Adipocyte (in vitro differentiated cells): ENCODE data around the gene SIRPD.

Experiments
- DNase-seq: peaks from one replicate; pipeline ENCODE4 v3.0.0-alpha.2; 2015; ENCODE audit warnings: low read depth
- H3K27me3 ChIP-seq: replicated peaks from 2 replicates; pipeline ENCODE4 v1.7.0; 2013; ENCODE audit warnings: mild to moderate bottlenecking, low read length, moderate library complexity; ENCODE audit not compliant: control insufficient read depth, insufficient read depth
- H3K36me3 ChIP-seq: 2 replicates; pipeline ENCODE4 v1.7.0; 2013; ENCODE audit warnings: low read length, mild to moderate bottlenecking, moderate library complexity; ENCODE audit not compliant: control insufficient read depth, insufficient read depth, severe bottlenecking
- H3K4me1 ChIP-seq: 2 replicates; pipeline ENCODE4 v1.7.0; 2013; ENCODE audit warnings: mild to moderate bottlenecking, low read length, moderate library complexity; ENCODE audit not compliant: control insufficient read depth, insufficient read depth
- H3K4me3 ChIP-seq: 2 replicates; pipeline ENCODE4 v1.7.0; 2013; ENCODE audit warnings: mild to moderate bottlenecking, low read length, moderate library complexity
- H3K9ac ChIP-seq: 2 replicates; pipeline ENCODE4 v1.7.0; 2013; ENCODE audit warnings: mild to moderate bottlenecking, low read length, moderate library complexity
- H3K9me3 ChIP-seq: 2 replicates; pipeline ENCODE4 v1.7.0; 2013; ENCODE audit warnings: mild to moderate bottlenecking, low read length, moderate library complexity; ENCODE audit not compliant: control insufficient read depth

Gene SIRPD

DNA sequence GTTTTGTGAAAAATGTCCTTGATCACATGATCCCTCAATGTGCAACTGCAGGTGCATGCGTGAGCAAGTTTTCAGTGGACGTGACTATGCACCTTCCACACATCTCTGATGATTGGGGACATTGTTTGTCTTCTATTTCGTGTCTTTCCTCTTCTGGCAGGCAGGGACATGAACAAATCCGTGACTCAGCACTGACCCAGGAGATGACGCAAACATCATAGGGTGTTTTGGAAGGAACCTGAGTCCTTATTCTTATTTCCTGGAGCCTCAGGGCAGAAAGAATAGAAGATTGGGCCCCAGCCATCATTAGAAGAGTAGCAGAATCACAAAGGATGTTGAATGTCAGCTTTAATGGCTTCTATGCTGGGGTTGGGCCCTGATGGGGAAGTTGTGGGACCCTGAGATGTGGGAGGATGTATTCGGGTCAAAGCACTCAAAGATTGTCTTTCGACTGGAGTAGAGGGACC is 11.9 kb upstream of the SIRPD start:
- DNase-seq, result no peak

GRCh38 chr20:1568163-1568490 is 10.6 kb upstream of the SIRPD start:
- Histone ChIP-seq H3K27me3 (no peaks in the 10 kb centered on the region), H3K4me1 (peaks cover 12% of the 10 kb centered on the region), H3K9me3 (peaks cover 8% of the 10 kb centered on the region), H3K4me3 (no peak overlapping the region), H3K36me3 (no peaks in the 10 kb centered on the region), H3K9ac (no peak overlapping the region)
- no peak for DNase-seq

More for the DNA sequence above, 11.9 kb upstream of the SIRPD start:
- H3K4me3 ChIP-seq, result no peak overlapping the region
- H3K36me3 ChIP-seq, result no peaks in the 10 kb centered on the region
- no peak overlapping the region for H3K9ac ChIP-seq
- H3K4me1 ChIP-seq, result peaks cover 12% of the 10 kb centered on the region
- no peaks in the 10 kb centered on the region for H3K27me3 ChIP-seq
- H3K9me3 ChIP-seq, result no peaks in the 10 kb centered on the region

DNA sequence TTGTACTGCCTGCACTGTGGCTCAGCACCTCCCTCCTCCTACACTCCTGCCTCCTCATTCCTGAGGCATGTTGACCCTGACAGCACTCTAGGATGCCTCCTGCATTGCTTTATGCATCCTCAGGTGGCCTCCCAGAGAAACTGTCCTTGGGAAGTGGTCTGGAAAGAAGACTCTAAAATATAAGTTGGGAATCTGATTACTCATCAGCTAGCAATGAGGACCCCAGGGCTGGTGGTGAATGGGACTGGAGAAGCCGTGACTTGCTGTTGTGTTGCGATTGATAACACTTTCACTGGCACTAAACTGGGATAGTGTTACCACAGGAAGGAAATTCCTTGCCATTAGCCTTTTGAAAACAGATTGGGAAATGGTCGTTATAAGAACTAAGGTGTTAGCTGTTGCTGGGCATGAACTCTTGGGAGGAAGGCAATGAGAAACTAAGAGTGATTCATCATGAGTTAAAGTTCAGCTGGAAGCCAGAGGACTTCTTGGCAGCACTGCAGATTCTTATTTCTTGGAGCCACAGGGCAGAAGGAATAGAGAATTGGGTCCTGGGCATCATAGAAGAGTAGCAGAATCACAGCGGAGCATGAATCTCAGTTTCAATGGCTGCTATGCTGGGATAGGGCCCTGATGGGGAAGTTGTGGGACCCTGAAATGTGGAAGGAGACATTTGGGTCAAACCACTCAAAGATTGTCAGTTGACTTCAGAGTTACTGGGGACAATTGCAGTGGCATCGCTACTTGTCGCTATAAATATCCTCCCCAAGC is 10.1 kb upstream of the SIRPD start:
- DNase-seq, result no peak
- H3K27me3 ChIP-seq, result no peaks in the 10 kb centered on the region
- H3K9me3 ChIP-seq, result peaks cover 8% of the 10 kb centered on the region
- peaks cover 12% of the 10 kb centered on the region for H3K4me1 ChIP-seq
- no peaks in the 10 kb centered on the region for H3K36me3 ChIP-seq
- H3K9ac ChIP-seq, result no peak overlapping the region
- no peak overlapping the region for H3K4me3 ChIP-seq

- H3K4me1 ChIP-seq, result peaks cover 12% of the 10 kb centered on the region
- no peak for DNase-seq
- H3K9ac ChIP-seq, result no peak overlapping the region
- no peak overlapping the region for H3K4me3 ChIP-seq
- peaks cover 8% of the 10 kb centered on the region for H3K9me3 ChIP-seq
- no peaks in the 10 kb centered on the region for H3K36me3 ChIP-seq
- H3K27me3 ChIP-seq, result no peaks in the 10 kb centered on the region
Measured at GRCh38 chr20:1566701-1567100, 9.2 kb upstream of the SIRPD start.

DNA sequence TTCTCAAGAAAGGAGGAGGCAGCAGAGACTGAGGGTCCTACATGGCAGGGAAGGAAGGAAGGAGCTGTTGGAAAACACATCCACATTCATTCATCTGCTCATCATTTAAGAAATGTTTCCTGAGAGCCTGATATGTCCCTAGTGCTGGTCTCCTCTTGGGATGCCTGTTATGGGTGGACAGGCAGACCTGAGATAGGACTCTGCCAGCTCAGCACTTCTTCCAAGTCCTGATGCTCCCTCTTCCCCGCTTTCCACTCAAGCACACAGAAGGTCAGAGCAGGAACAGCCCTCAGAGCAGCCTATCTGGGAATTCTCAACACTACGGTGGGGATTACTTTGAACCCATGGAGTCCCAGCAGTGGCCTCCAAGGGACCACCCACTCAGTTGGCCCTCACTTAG is 8.0 kb upstream of the SIRPD start:
- peaks cover 12% of the 10 kb centered on the region for H3K4me1 ChIP-seq
- no peak for DNase-seq
- peaks cover 18% of the 10 kb centered on the region for H3K9me3 ChIP-seq
- no peak overlapping the region for H3K4me3 ChIP-seq
- H3K9ac ChIP-seq, result no peak overlapping the region
- no peaks in the 10 kb centered on the region for H3K27me3 ChIP-seq
- no peaks in the 10 kb centered on the region for H3K36me3 ChIP-seq

- H3K36me3 ChIP-seq, result no peaks in the 10 kb centered on the region
- peaks cover 12% of the 10 kb centered on the region for H3K4me1 ChIP-seq
- peaks cover 19% of the 10 kb centered on the region for H3K9me3 ChIP-seq
- H3K27me3 ChIP-seq, result no peaks in the 10 kb centered on the region
- no peak for DNase-seq
- H3K9ac ChIP-seq, result no peak overlapping the region
- H3K4me3 ChIP-seq, result no peak overlapping the region
Measured at GRCh38 chr20:1563598-1563997, 6.1 kb upstream of the SIRPD start.

GRCh38 chr20:1562622-1563021 is 5.1 kb upstream of the SIRPD start:
- Histone ChIP-seq H3K4me3 (no peak overlapping the region), H3K9ac (no peak overlapping the region), H3K9me3 (peaks cover 19% of the 10 kb centered on the region), H3K27me3 (no peaks in the 10 kb centered on the region), H3K4me1 (peaks cover 6% of the 10 kb centered on the region), H3K36me3 (no peaks in the 10 kb centered on the region)
- no peak for DNase-seq

DNA sequence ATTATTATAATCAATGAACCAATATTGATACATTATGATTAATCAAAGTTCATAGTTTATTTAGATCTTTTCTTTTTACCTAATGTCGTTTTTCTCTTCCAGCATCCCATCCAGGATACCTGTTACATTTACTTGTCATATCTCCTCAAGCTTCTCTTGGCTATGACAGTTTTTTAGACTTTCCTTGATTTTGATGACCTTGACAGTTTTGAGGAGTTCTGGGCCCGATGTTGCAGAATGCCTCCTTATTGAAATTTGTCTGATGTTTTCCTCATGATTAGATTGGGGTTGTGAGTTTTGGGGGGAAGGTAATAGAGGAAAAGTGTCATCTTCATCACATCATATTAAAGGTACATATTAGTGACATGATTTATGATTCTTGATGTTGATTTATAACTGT is 3.8 kb upstream of the SIRPD start:
- Histone ChIP-seq H3K9ac (no peak overlapping the region), H3K4me1 (no peaks in the 10 kb centered on the region), H3K9me3 (peaks cover 20% of the 10 kb centered on the region), H3K27me3 (no peaks in the 10 kb centered on the region), H3K36me3 (no peaks in the 10 kb centered on the region), H3K4me3 (no peak overlapping the region)
- DNase-seq, result no peak

DNA sequence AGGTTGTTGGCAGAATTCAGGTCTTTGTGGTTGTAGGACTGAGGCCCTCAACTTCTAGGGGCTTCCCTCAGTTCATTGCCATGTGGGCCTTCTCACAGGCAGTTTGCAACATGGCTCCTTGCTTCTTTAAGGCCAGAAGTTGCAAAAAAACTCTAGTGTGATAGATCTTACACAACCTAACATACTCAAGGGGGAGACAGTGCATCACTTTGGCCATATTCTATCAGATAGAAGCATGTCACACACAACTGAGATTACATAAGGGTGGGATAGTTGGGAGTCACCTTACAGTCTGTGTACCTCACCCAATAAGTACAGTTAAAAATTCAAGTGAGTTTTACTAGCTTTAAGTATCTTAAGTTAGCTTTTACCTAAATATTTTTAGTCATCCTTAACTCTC is 1.6 kb downstream of the SIRPD start:
- no peak overlapping the region for H3K4me3 ChIP-seq
- H3K36me3 ChIP-seq, result no peaks in the 10 kb centered on the region
- DNase-seq, result no peak
- no peaks in the 10 kb centered on the region for H3K27me3 ChIP-seq
- H3K4me1 ChIP-seq, result no peaks in the 10 kb centered on the region
- peaks cover 14% of the 10 kb centered on the region for H3K9me3 ChIP-seq
- H3K9ac ChIP-seq, result no peak overlapping the region

- no peaks in the 10 kb centered on the region for H3K36me3 ChIP-seq
- no peak overlapping the region for H3K9ac ChIP-seq
- no peak overlapping the region for H3K4me3 ChIP-seq
- H3K9me3 ChIP-seq, result peaks cover 9% of the 10 kb centered on the region
- DNase-seq, result no peak
- peaks cover 4% of the 10 kb centered on the region for H3K4me1 ChIP-seq
- no peaks in the 10 kb centered on the region for H3K27me3 ChIP-seq
Measured at GRCh38 chr20:1539816-1540419, 17.6 kb downstream of the SIRPD start.

DNA sequence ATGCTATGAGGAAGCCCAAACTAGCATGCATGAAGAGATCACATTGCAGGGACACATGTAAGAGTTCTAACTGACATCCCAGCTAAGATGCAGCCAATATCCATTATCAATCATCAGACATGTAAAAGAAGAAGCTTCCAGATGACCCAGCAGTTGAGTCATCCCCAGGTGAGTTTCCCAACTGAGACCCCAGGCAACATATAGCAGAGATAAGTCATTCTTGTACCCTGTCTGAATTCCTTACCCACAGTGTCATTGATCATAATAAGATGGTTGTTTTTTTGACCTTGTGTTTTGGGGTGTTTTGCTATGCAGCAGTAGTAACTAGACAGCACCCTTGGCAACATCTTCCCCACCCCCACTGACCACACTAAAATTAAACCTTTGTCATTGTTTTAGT is 18.9 kb downstream of the SIRPD start:
- H3K36me3 ChIP-seq, result no peaks in the 10 kb centered on the region
- no peak for DNase-seq
- no peak overlapping the region for H3K9ac ChIP-seq
- H3K4me3 ChIP-seq, result no peak overlapping the region
- peaks cover 9% of the 10 kb centered on the region for H3K9me3 ChIP-seq
- H3K4me1 ChIP-seq, result peaks cover 11% of the 10 kb centered on the region
- H3K27me3 ChIP-seq, result no peaks in the 10 kb centered on the region

- H3K27me3 ChIP-seq, result no peaks in the 10 kb centered on the region
- H3K4me3 ChIP-seq, result no peak overlapping the region
- H3K36me3 ChIP-seq, result no peaks in the 10 kb centered on the region
- DNase-seq, result no peak
- H3K9ac ChIP-seq, result no peak overlapping the region
- peaks cover 11% of the 10 kb centered on the region for H3K4me1 ChIP-seq
- H3K9me3 ChIP-seq, result peaks cover 9% of the 10 kb centered on the region
Measured at GRCh38 chr20:1537731-1538058, 19.8 kb downstream of the SIRPD start.
